Panc1 (cell line): ENCODE measurements around the gene TUFM.

Source experiments
- POLR2AphosphoS5 ChIP-seq: IDR thresholded peaks from 2 replicates; pipeline ENCODE4 v1.6.1; 2012; ENCODE audit warnings: mild to moderate bottlenecking, low read depth, low read length, moderate library complexity
- TCF7L2 ChIP-seq: IDR thresholded peaks from 2 replicates; pipeline ENCODE4 v1.6.1; 2011; ENCODE audit warnings: mild to moderate bottlenecking, low read depth, low read length, inconsistent platforms
- TF ChIP-seq, protein P1 (sequence below): fragments of 450-650 bp; IDR thresholded peaks from 2 replicates; pipeline ENCODE4 v1.5.1; 2017; ENCODE audit warnings: mild to moderate bottlenecking
- TF ChIP-seq, protein P2 (sequence below), 2 experiments: IDR thresholded peaks; 2 replicates each; pipeline ENCODE4 v1.6.1; 2011 to 2012; ENCODE audit warnings: low read depth in 2 of 2, control low read depth in 1 of 2, low read length in 1 of 2, mild to moderate bottlenecking in 1 of 2, moderate library complexity in 1 of 2; ENCODE audit not compliant: insufficient read depth in 1 of 2

DNA sequence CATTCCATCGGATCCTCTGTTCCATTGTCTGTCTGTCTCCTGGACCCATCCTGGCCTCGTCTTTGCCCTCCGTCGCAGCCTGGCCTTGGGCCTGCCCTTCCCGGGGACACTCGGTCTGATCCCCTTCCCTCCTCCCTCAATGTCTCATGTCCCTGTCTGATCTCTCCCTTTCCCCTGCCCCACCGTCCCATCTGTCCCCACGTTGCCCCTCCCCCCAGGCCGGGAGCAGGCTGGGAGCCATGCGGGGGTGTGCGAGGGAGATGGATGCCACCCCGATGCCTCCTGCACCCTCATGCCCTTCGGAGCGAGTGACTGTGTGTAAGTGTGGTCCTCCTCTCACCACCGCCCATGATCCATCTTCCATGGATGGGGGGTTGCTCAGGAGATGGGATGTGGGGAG lies 26.8 kb upstream of the TUFM start:
- TF ChIP-seq, protein P1, sequence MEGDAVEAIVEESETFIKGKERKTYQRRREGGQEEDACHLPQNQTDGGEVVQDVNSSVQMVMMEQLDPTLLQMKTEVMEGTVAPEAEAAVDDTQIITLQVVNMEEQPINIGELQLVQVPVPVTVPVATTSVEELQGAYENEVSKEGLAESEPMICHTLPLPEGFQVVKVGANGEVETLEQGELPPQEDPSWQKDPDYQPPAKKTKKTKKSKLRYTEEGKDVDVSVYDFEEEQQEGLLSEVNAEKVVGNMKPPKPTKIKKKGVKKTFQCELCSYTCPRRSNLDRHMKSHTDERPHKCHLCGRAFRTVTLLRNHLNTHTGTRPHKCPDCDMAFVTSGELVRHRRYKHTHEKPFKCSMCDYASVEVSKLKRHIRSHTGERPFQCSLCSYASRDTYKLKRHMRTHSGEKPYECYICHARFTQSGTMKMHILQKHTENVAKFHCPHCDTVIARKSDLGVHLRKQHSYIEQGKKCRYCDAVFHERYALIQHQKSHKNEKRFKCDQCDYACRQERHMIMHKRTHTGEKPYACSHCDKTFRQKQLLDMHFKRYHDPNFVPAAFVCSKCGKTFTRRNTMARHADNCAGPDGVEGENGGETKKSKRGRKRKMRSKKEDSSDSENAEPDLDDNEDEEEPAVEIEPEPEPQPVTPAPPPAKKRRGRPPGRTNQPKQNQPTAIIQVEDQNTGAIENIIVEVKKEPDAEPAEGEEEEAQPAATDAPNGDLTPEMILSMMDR = no peak
- TF ChIP-seq, protein P2, sequence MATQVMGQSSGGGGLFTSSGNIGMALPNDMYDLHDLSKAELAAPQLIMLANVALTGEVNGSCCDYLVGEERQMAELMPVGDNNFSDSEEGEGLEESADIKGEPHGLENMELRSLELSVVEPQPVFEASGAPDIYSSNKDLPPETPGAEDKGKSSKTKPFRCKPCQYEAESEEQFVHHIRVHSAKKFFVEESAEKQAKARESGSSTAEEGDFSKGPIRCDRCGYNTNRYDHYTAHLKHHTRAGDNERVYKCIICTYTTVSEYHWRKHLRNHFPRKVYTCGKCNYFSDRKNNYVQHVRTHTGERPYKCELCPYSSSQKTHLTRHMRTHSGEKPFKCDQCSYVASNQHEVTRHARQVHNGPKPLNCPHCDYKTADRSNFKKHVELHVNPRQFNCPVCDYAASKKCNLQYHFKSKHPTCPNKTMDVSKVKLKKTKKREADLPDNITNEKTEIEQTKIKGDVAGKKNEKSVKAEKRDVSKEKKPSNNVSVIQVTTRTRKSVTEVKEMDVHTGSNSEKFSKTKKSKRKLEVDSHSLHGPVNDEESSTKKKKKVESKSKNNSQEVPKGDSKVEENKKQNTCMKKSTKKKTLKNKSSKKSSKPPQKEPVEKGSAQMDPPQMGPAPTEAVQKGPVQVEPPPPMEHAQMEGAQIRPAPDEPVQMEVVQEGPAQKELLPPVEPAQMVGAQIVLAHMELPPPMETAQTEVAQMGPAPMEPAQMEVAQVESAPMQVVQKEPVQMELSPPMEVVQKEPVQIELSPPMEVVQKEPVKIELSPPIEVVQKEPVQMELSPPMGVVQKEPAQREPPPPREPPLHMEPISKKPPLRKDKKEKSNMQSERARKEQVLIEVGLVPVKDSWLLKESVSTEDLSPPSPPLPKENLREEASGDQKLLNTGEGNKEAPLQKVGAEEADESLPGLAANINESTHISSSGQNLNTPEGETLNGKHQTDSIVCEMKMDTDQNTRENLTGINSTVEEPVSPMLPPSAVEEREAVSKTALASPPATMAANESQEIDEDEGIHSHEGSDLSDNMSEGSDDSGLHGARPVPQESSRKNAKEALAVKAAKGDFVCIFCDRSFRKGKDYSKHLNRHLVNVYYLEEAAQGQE (IDR thresholded peaks at IDR 0.05; ENCODE audit: insufficient read depth in 1 of 2, low read depth in 2 of 2, low read length in 1 of 2) = no peak
- TF ChIP-seq POLR2AphosphoS5 (0 out of 2 replicates have a peak, but pooled peaks have one; percentile 13), TCF7L2 (no peak)
